Small intestine (tissue), 7 donors: ENCODE measurements around the gene PRDM16. TPM values are rescaled to one million over a fixed set of nuclear protein-coding genes. Genes with fewer than 3 reads are reported as not detected.

Experiments
- DNase-seq, 2 donors: peaks; one replicate each; pipeline versions ENCODE4 v3.0.0 to v3.0.0-alpha.2; 2013
- FAIRE-seq: peaks from 2 replicates; lab custom pipeline; 2012; peaks lifted over from hg19 to GRCh38; lab: Jason Lieb, UNC
- H3K27ac ChIP-seq, 3 donors: one replicate each; pipeline ENCODE4 v1.5.1; 2013; ENCODE audit warnings: low read length in 2 of 3, mild to moderate bottlenecking in 2 of 3, control low read depth in 1 of 3, inconsistent platforms in 1 of 3, low read depth in 1 of 3, moderate library complexity in 1 of 3
- H3K27me3 ChIP-seq, 3 donors: one replicate each; pipeline ENCODE4 v1.6.1; 2013; ENCODE audit warnings: low read length in 3 of 3, inconsistent platforms in 1 of 3; ENCODE audit not compliant: control insufficient read depth in 3 of 3, insufficient read depth in 3 of 3
- H3K36me3 ChIP-seq, 3 donors: one replicate each; pipeline ENCODE4 v1.6.1; 2013; ENCODE audit warnings: low read length in 3 of 3, inconsistent platforms in 1 of 3, low read depth in 1 of 3, mild to moderate bottlenecking in 1 of 3, moderate library complexity in 1 of 3; ENCODE audit not compliant: control insufficient read depth in 3 of 3, insufficient read depth in 2 of 3
- H3K4me1 ChIP-seq, 3 donors: one replicate each; pipeline ENCODE4 v1.6.1; 2013; ENCODE audit warnings: low read length in 2 of 3, inconsistent platforms in 1 of 3, low read depth in 1 of 3, mild to moderate bottlenecking in 1 of 3, moderate library complexity in 1 of 3; ENCODE audit not compliant: control insufficient read depth in 3 of 3, insufficient read depth in 2 of 3
- H3K4me3 ChIP-seq, 3 donors: one replicate each; pipeline ENCODE4 v1.5.1; 2013; ENCODE audit warnings: low read length in 3 of 3, control low read depth in 1 of 3, inconsistent platforms in 1 of 3, low read depth in 1 of 3, mild to moderate bottlenecking in 1 of 3, moderate library complexity in 1 of 3
- H3K9me3 ChIP-seq, 2 donors: one replicate each; pipeline ENCODE4 v1.6.1; 2013; ENCODE audit warnings: low read depth in 1 of 2, low read length in 1 of 2; ENCODE audit not compliant: control insufficient read depth in 2 of 2, insufficient read depth in 1 of 2
- WGBS, 3 donors: extraction: QIAGEN DNeasy Blood & Tissue Kit; methylation state at CpG; one replicate each; pipeline ENCODE4 v1.1.7; 2013; 5-methylcytosine and 5-hydroxymethylcytosine counted together
- polyA plus RNA-seq, 4 donors: library from polyadenylated mRNA; stranded (reverse) in 3 of 4; unstranded in 1 of 4; fragments of 200-250 nt in 3 of 4; fragments of 120-200 nt in 1 of 4; gene quantifications; one replicate each; pipeline versions ENCODE4 v1.2.1 to v1.2.3, GENCODE V29; 2013
- donor health status: healthy with polysubstance abuse.
- donor health status: control.
- donor health status: control.
- donor health status: Bipolar disorder and iron deficiency.
- donor health status: healthy.

Gene PRDM16
- polyA plus RNA-seq, 4 donors, result 5.4 to 11.4 (median 8.2) TPM

GRCh38 chr1:3296826-3297225, 227.8 kb downstream of the PRDM16 start:
- WGBS, 3 donors, result 93% methylated on average over 16 of the region's 16 CpGs

GRCh38 chr1:3297756-3298155, 228.8 kb downstream of the PRDM16 start:
- FAIRE-seq (no peak), DNase-seq (no peak)
- WGBS, 3 donors, result 80 to 96% (median 88%) methylated on average over 7 of the region's 7 CpGs
- no peaks in the 10 kb centered on the region for H3K27me3 ChIP-seq
- peaks cover 0 to 24% (median 0%) of the 10 kb centered on the region in 3 donors for H3K36me3 ChIP-seq
- no peak overlapping the region for H3K27ac ChIP-seq
- H3K9me3 ChIP-seq, result peaks cover 0 to 22% of the 10 kb centered on the region in 2 donors
- H3K4me3 ChIP-seq, result no peak overlapping the region
- H3K4me1 ChIP-seq, result peaks cover 0 to 21% (median 0%) of the 10 kb centered on the region in 3 donors

More at GRCh38 chr1:3296826-3297225, 227.8 kb downstream of the PRDM16 start:
- DNase-seq, result no peak
- Histone ChIP-seq H3K4me1 (peaks cover 0 to 31% (median 3%) of the 10 kb centered on the region in 3 donors), H3K27ac (no peak overlapping the region), H3K9me3 (peaks cover 0 to 18% of the 10 kb centered on the region in 2 donors), H3K4me3 (no peak overlapping the region), H3K36me3 (peaks cover 0 to 24% (median 0%) of the 10 kb centered on the region in 3 donors), H3K27me3 (no peaks in the 10 kb centered on the region)
- FAIRE-seq, result no peak

- no peak for DNase-seq
- H3K36me3 ChIP-seq, result peaks cover 0 to 24% (median 0%) of the 10 kb centered on the region in 3 donors
- no peaks in the 10 kb centered on the region for H3K27me3 ChIP-seq
- no peak for FAIRE-seq
- H3K4me1 ChIP-seq, result peaks cover 0 to 17% (median 0%) of the 10 kb centered on the region in 3 donors
- 90 to 97% (median 97%) methylated on average over 15 of the region's 15 CpGs for WGBS, 3 donors
- H3K4me3 ChIP-seq, result no peak overlapping the region
- H3K9me3 ChIP-seq, result peaks cover 0 to 22% of the 10 kb centered on the region in 2 donors
- no peak overlapping the region for H3K27ac ChIP-seq
Measured at GRCh38 chr1:3298197-3298596, 229.2 kb downstream of the PRDM16 start.

GRCh38 chr1:3304246-3304645, 235.2 kb downstream of the PRDM16 start:
- FAIRE-seq (no peak), DNase-seq (no peak)
- H3K27me3 ChIP-seq, result no peaks in the 10 kb centered on the region
- H3K36me3 ChIP-seq, result peaks cover 0 to 22% (median 0%) of the 10 kb centered on the region in 3 donors
- no peaks in the 10 kb centered on the region for H3K4me1 ChIP-seq
- H3K9me3 ChIP-seq, result peaks cover 0 to 9% of the 10 kb centered on the region in 2 donors
- H3K4me3 ChIP-seq, result no peak overlapping the region
- H3K27ac ChIP-seq, result no peak overlapping the region
- 77 to 81% (median 78%) methylated on average over 11 of the region's 11 CpGs for WGBS, 3 donors

GRCh38 chr1:3304692-3305091, 235.7 kb downstream of the PRDM16 start:
- no peaks in the 10 kb centered on the region for H3K27me3 ChIP-seq
- DNase-seq (no peak), FAIRE-seq (no peak)
- H3K4me3 ChIP-seq, result no peak overlapping the region
- WGBS, 3 donors, result 85 to 93% (median 86%) methylated on average over 11 of the region's 11 CpGs
- H3K36me3 ChIP-seq, result peaks cover 0 to 22% (median 0%) of the 10 kb centered on the region in 3 donors
- no peaks in the 10 kb centered on the region for H3K4me1 ChIP-seq
- H3K27ac ChIP-seq, result no peak overlapping the region
- peaks cover 0 to 9% of the 10 kb centered on the region in 2 donors for H3K9me3 ChIP-seq

- WGBS, 3 donors, result 81 to 92% (median 92%) methylated on average over 13 of the region's 13 CpGs
- FAIRE-seq, result no peak
- Histone ChIP-seq H3K4me1 (no peaks in the 10 kb centered on the region), H3K9me3 (peaks cover 0 to 9% of the 10 kb centered on the region in 2 donors), H3K27ac (no peak overlapping the region), H3K27me3 (no peaks in the 10 kb centered on the region), H3K36me3 (peaks cover 0 to 22% (median 0%) of the 10 kb centered on the region in 3 donors), H3K4me3 (no peak overlapping the region)
- no peak for DNase-seq
Measured at GRCh38 chr1:3305156-3305555, 236.2 kb downstream of the PRDM16 start.

GRCh38 chr1:3306583-3307291, 237.7 kb downstream of the PRDM16 start:
- Histone ChIP-seq H3K27me3 (no peaks in the 10 kb centered on the region), H3K4me1 (no peaks in the 10 kb centered on the region), H3K36me3 (peaks cover 0 to 32% (median 0%) of the 10 kb centered on the region in 3 donors), H3K4me3 (no peak overlapping the region), H3K27ac (no peak overlapping the region), H3K9me3 (peaks cover 0 to 5% of the 10 kb centered on the region in 2 donors)
- FAIRE-seq, result no peak
- WGBS, 3 donors, result 71 to 83% (median 79%) methylated on average over 10 of the region's 10 CpGs
- DNase-seq, result no peak

- H3K4me1 ChIP-seq, result no peaks in the 10 kb centered on the region
- no peaks in the 10 kb centered on the region for H3K27me3 ChIP-seq
- DNase-seq (no peak), FAIRE-seq (no peak)
- 80 to 87% (median 85%) methylated on average over 8 of the region's 8 CpGs for WGBS, 3 donors
- H3K36me3 ChIP-seq, result peaks cover 0 to 38% (median 0%) of the 10 kb centered on the region in 3 donors
- no peak overlapping the region for H3K27ac ChIP-seq
- no peaks in the 10 kb centered on the region for H3K9me3 ChIP-seq
- no peak overlapping the region for H3K4me3 ChIP-seq
Measured at GRCh38 chr1:3307359-3307758, 238.4 kb downstream of the PRDM16 start.
